BLaER1 treated with 17β-estradiol and CSF1 and Interleukin-3, amounts not matched to agents 10 nM and 100 nM (cell line): ENCODE results near the gene HSPB6.

Source experiments
- H3K27ac ChIP-seq, 11 experiments: shearing (Covaris generic); formaldehyde crosslinking; 2 replicates each; pipeline ENCODE4 v1.8.1; 2022
- H3K27me3 ChIP-seq, 11 experiments: shearing (Covaris generic); formaldehyde crosslinking; 2 replicates each; pipeline ENCODE4 v1.8.1; 2022
- H3K36me3 ChIP-seq, 11 experiments: shearing (Covaris generic); formaldehyde crosslinking; 2 replicates each; pipeline ENCODE4 v1.8.1; 2022
- H3K4me1 ChIP-seq, 10 experiments: shearing (Covaris generic); formaldehyde crosslinking; 2 replicates each; pipeline ENCODE4 v1.8.1; 2022
- H3K4me2 ChIP-seq, 11 experiments: shearing (Covaris generic); formaldehyde crosslinking; 2 replicates each; pipeline ENCODE4 v1.8.1; 2022
- H3K4me3 ChIP-seq, 10 experiments: shearing (Covaris generic); formaldehyde crosslinking; 2 replicates each; pipeline ENCODE4 v1.8.1; 2022
- H3K9ac ChIP-seq, 11 experiments: shearing (Covaris generic); formaldehyde crosslinking; 2 replicates each; pipeline ENCODE4 v1.8.1; 2022
- H3K9me3 ChIP-seq, 11 experiments: shearing (Covaris generic); formaldehyde crosslinking; replicated peaks in 1 of 11; 2 replicates each; pipeline ENCODE4 v1.8.1; 2022
- H4K20me1 ChIP-seq, 11 experiments: shearing (Covaris generic); formaldehyde crosslinking; 2 replicates each; pipeline ENCODE4 v1.8.1; 2022
- Cebpa-rat ChIP-seq, 11 experiments: shearing (Covaris generic); IDR thresholded peaks; 2 replicates each; pipeline ENCODE4 v1.8.1; 2022

HSPB6 gene

DNA sequence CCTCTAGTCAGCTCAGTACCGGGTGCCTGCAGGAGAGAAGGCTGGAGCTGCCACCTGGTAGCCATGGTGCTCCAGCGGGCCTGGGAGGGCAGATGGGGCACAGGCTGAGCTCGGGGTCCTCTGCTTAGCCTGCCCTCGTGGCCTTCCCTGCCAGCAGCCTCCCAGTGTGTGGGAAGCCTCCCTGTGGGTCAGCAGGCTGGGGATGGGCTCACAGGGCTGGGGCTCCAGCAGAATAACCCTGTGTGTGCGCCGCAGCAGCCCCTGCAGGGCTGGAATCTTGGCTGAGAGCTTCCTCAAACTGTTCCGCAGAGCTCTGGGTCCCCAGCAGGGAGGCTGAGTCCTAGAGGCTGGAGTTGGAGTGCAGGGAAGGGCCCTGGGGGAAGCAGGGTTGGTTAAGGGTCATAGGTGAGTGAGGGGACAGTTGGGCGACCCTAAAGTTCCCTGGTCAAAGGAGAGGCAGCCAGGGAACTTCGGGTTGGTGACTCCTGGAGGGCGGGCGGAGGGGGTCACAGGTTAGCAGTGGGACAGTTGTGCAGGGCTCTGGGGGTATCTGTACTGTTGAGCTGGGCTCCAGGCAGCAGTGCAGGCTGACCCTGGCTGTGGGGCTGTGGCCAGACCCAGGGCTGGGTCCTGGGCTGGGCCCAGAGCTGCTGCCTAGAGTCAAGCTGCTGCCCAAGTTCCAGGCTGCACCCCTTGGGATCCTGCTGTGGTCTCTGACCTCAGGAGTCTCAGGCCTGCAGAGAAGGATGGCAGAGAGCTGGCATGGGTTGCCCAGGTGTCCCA is 32.6 kb upstream of the HSPB6 start:
- Histone ChIP-seq H3K27ac (peak overlapping the region in 5 of 11 experiments; percentile 7 to 50 (median 40); a peak in 9 of 22 replicates), H4K20me1 (peaks cover 0 to 18% (median 0%) of the 10 kb centered on the region in 11 experiments; a peak in 3 of 22 replicates), H3K36me3 (peaks cover 0 to 41% (median 27%) of the 10 kb centered on the region in 11 experiments; a peak in 18 of 22 replicates), H3K4me2 (no peak overlapping the region), H3K27me3 (no peaks in the 10 kb centered on the region), H3K4me3 (no peak overlapping the region), H3K9ac (peak overlapping the region in 3 of 11 experiments; percentile 13 to 27 (median 24); a peak in 2 of 22 replicates), H3K4me1 (peaks cover 15 to 57% (median 40%) of the 10 kb centered on the region in 10 experiments), H3K9me3 (no peaks in the 10 kb centered on the region)
- no peak for TF ChIP-seq Cebpa-rat (IDR thresholded peaks at IDR 0.05)

DNA sequence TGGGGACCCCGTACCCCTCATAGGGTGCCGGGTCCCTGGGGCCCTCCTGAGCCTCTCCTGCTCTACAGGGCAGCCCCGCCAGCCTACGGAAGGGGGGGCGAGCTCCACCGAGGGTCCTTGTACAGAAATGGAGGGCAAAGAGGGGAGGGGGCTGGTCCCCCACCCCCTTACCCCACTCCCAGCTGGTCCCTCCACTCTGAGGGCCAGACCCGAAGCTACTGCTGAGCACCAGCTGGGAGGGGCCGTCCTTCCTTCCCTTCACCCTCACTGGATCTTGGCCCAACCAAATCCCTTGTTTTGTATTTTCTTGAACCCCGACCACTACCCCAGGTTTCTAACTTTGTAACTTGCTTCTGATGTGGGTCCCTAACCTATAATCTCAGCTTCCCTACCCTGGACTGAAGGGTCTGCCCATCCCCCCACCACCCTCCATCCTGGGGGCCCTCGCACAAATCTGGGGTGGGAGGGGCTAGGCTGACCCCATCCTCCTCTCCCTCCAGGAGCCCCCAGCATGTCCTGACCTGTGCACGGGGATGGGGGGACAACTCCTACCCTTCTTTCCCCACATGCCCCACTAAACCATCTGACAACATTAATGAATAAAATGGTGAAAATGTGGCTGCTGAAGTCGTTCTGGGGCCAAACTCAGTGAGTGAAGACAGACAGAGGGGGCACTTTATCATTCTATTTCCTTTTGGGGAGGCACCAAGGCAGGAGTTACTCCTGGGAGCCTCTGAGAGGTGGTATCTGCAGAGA is 31.6 kb upstream of the HSPB6 start:
- Histone ChIP-seq H3K36me3 (peaks cover 0 to 48% (median 32%) of the 10 kb centered on the region in 11 experiments; a peak in 18 of 22 replicates), H3K27ac (peak overlapping the region in 3 of 11 experiments; percentile 40 to 50 (median 48); a peak in 4 of 22 replicates), H3K9ac (no peak overlapping the region), H3K9me3 (no peaks in the 10 kb centered on the region), H3K4me1 (peaks cover 8 to 51% (median 35%) of the 10 kb centered on the region in 10 experiments), H4K20me1 (peaks cover 0 to 22% (median 0%) of the 10 kb centered on the region in 11 experiments; a peak in 4 of 22 replicates), H3K27me3 (no peaks in the 10 kb centered on the region), H3K4me2 (no peak overlapping the region), H3K4me3 (no peak overlapping the region)
- TF ChIP-seq Cebpa-rat (IDR thresholded peaks at IDR 0.05), result no peak

DNA sequence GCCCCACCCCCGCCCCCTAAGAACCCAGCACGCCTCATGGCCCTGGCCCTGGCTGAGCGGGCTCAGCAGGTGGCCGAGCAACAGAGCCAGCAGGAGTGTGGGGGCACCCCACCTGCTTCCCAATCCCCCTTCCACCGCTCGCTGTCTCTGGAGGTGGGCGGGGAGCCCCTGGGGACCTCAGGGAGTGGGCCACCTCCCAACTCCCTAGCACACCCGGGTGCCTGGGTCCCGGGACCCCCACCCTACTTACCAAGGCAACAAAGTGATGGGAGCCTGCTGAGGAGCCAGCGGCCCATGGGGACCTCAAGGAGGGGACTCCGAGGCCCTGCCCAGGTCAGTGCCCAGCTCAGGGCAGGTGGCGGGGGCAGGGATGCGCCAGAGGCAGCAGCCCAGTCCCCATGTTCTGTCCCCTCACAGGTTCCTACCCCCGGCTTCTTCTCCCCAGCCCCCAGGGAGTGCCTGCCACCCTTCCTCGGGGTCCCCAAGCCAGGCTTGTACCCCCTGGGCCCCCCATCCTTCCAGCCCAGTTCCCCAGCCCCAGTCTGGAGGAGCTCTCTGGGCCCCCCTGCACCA is 30.5 kb upstream of the HSPB6 start:
- H3K4me3 ChIP-seq, result no peak overlapping the region
- H3K36me3 ChIP-seq, result peaks cover 0 to 59% (median 42%) of the 10 kb centered on the region in 11 experiments; a peak in 19 of 22 replicates
- H3K27ac ChIP-seq, result 0 out of 22 replicates have a peak overlapping the region, but pooled peaks of 1 of the 11 experiments have one; percentile 9
- peaks cover 0 to 51% (median 35%) of the 10 kb centered on the region in 10 experiments; a peak in 18 of 20 replicates for H3K4me1 ChIP-seq
- TF ChIP-seq Cebpa-rat (IDR thresholded peaks at IDR 0.05), result no peak
- no peaks in the 10 kb centered on the region for H3K27me3 ChIP-seq
- no peaks in the 10 kb centered on the region for H3K9me3 ChIP-seq
- no peak overlapping the region; a peak in 1 of 22 replicates for H3K9ac ChIP-seq
- H4K20me1 ChIP-seq, result peaks cover 0 to 32% (median 0%) of the 10 kb centered on the region in 11 experiments; a peak in 6 of 22 replicates
- H3K4me2 ChIP-seq, result no peak overlapping the region

DNA sequence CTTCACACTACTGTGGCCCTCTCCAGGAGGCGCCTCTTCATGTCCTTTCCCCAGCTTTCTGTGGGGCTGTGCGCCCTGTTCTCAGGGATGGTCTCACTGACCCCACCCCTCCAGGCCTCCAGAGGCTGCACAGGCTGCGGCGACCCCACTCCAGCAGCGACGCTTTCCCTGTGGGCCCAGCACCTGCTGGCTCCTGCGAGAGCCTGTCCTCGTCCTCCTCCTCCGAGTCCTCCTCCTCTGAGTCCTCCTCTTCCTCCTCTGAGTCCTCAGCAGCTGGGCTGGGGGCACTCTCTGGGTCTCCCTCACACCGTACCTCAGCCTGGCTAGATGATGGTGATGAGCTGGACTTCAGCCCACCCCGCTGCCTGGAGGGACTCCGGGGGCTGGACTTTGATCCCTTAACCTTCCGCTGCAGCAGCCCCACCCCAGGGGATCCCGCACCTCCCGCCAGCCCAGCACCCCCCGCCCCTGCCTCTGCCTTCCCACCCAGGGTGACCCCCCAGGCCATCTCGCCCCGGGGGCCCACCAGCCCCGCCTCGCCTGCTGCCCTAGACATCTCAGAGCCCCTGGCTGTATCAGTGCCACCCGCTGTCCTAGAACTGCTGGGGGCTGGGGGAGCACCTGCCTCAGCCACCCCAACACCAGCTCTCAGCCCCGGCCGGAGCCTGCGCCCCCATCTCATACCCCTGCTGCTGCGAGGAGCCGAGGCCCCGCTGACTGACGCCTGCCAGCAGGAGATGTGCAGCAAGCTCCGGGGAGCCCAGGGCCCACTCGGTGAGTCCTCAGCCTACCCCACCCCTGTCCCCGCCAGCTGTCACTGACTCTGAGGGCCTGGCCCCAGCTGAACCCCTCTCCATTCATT is 29.7 kb upstream of the HSPB6 start:
- H3K4me2 ChIP-seq, result no peak overlapping the region
- H3K9ac ChIP-seq, result 0 out of 22 replicates have a peak overlapping the region, but pooled peaks of 1 of the 11 experiments have one; percentile 23
- peak overlapping the region in 3 of 11 experiments; percentile 9 to 18 (median 9); a peak in 2 of 22 replicates for H3K27ac ChIP-seq
- no peaks in the 10 kb centered on the region for H3K27me3 ChIP-seq
- H3K4me1 ChIP-seq, result peaks cover 0 to 51% (median 30%) of the 10 kb centered on the region in 10 experiments; a peak in 17 of 20 replicates
- TF ChIP-seq Cebpa-rat (IDR thresholded peaks at IDR 0.05), result no peak
- H4K20me1 ChIP-seq, result peaks cover 0 to 37% (median 0%) of the 10 kb centered on the region in 11 experiments; a peak in 6 of 22 replicates
- no peak overlapping the region for H3K4me3 ChIP-seq
- no peaks in the 10 kb centered on the region for H3K9me3 ChIP-seq
- peaks cover 0 to 67% (median 50%) of the 10 kb centered on the region in 11 experiments; a peak in 19 of 22 replicates for H3K36me3 ChIP-seq

DNA sequence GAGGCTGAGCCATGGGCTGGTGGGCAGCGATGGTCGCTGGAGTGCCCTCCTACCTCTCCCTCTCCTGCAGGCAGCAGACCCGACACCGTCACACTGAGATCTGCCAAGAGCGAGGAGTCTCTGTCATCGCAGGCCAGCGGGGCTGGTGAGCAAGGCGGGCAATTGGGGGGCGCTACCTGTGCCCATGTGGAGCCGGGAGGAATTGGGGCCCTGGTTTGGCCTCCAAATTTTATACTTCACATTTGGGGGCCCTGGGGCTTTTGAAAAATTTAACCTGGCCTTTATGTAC is 28.5 kb upstream of the HSPB6 start:
- H3K4me3 ChIP-seq, result no peak overlapping the region
- peaks cover 0 to 42% (median 18%) of the 10 kb centered on the region in 10 experiments; a peak in 13 of 20 replicates for H3K4me1 ChIP-seq
- TF ChIP-seq Cebpa-rat (IDR thresholded peaks at IDR 0.05), result no peak
- H3K4me2 ChIP-seq, result no peak overlapping the region
- peaks cover 0 to 40% (median 0%) of the 10 kb centered on the region in 11 experiments; a peak in 6 of 22 replicates for H4K20me1 ChIP-seq
- H3K36me3 ChIP-seq, result peaks cover 3 to 73% (median 58%) of the 10 kb centered on the region in 11 experiments; a peak in 20 of 22 replicates
- H3K9ac ChIP-seq, result peak overlapping the region in 1 of 11 experiments; percentile 13; a peak in 1 of 22 replicates
- H3K27ac ChIP-seq, result peak overlapping the region in 2 of 11 experiments; percentile 9 to 16; a peak in 2 of 22 replicates
- H3K27me3 ChIP-seq, result no peaks in the 10 kb centered on the region
- no peaks in the 10 kb centered on the region for H3K9me3 ChIP-seq

DNA sequence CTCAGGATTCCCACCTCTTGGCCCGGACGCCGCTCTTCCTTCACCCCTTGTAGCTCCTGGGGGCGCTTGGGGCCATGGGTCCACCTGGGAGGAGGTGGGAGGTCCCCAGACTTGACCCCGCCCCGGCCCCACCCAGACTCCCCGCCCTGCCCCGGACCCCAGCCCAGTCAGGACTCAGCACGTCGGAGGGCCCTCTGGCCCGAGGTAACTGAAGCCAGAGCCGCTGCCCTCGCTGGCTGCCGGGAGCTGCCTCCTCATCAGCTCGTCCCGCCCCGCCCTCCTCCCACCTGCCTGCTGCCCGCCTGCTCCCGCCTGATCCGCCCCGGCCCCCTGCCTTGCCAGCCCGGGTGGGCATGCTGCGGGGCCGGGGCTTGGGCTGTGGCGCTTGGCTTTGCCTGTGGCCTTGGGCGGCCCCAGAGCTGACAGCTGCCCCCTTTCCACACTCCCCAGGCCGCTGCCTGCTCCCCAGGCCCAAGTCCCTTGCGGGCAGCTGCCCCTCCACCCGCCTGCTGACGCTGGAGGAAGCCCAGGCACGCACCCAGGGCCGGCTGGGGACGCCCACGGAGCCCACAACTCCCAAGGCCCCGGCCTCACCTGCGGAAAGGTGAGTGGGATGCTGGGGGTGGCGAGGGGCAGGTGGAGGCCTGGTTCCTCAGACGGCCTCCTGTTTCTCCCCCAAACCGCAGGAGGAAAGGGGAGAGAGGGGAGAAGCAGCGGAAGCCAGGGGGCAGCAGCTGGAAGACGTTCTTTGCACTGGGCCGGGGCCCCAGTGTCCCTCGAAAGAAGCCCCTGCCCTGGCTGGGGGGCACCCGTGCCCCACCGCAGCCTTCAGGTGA is 27.9 kb upstream of the HSPB6 start:
- TF ChIP-seq Cebpa-rat (IDR thresholded peaks at IDR 0.05), result no peak
- Histone ChIP-seq H3K9me3 (no peaks in the 10 kb centered on the region), H3K27me3 (no peaks in the 10 kb centered on the region), H3K36me3 (peaks cover 3 to 79% (median 63%) of the 10 kb centered on the region in 11 experiments; a peak in 20 of 22 replicates), H3K9ac (peak overlapping the region in 1 of 11 experiments; percentile 13; a peak in 1 of 22 replicates), H4K20me1 (peaks cover 0 to 35% (median 0%) of the 10 kb centered on the region in 11 experiments; a peak in 6 of 22 replicates), H3K4me3 (no peak overlapping the region), H3K4me2 (no peak overlapping the region), H3K27ac (peak overlapping the region in 1 of 11 experiments; percentile 16; a peak in 2 of 22 replicates), H3K4me1 (peaks cover 0 to 37% (median 18%) of the 10 kb centered on the region in 10 experiments; a peak in 13 of 20 replicates)
